Fibroblast of lung (primary cell): Measurements from ENCODE around the gene PRKCH. TPM values are rescaled to one million over a fixed set of nuclear protein-coding genes. Genes with fewer than 3 reads are reported as not detected.
"Not testable (repeated sequence)": the region's sequence is repeated elsewhere in the genome, so short reads cannot be mapped to it uniquely, and the experiment has no call there.

Source experiments
- DNase-seq, 2 donors: peaks; one replicate each; pipeline versions ENCODE4 v3.0.0 to v3.0.0-alpha.2; 2010; ENCODE audit warnings: low read depth in 2 of 2
- H2AFZ ChIP-seq: 2 replicates; pipeline ENCODE4 v1.5.1; 2012; ENCODE audit warnings: low read length, control low read depth, inconsistent platforms
- H3K27ac ChIP-seq: 2 replicates; pipeline ENCODE4 v1.5.1; 2011; ENCODE audit warnings: low read length, control low read depth; ENCODE audit not compliant: insufficient read depth
- H3K27me3 ChIP-seq: 2 replicates; pipeline ENCODE4 v1.5.1; 2011; ENCODE audit warnings: mild to moderate bottlenecking, low read length; ENCODE audit not compliant: control insufficient read depth, insufficient read depth
- H3K36me3 ChIP-seq: 2 replicates; pipeline ENCODE4 v1.5.1; 2011; ENCODE audit warnings: low read length; ENCODE audit not compliant: control insufficient read depth, insufficient read depth
- H3K4me1 ChIP-seq: 2 replicates; pipeline ENCODE4 v1.5.1; 2011; ENCODE audit warnings: low read length; ENCODE audit not compliant: control insufficient read depth, insufficient read depth; ENCODE audit errors: extremely low read depth
- H3K4me2 ChIP-seq: 2 replicates; pipeline ENCODE4 v1.5.1; 2011; ENCODE audit warnings: low read length, control low read depth; ENCODE audit not compliant: insufficient read depth; ENCODE audit errors: extremely low read depth
- H3K4me3 ChIP-seq, 4 experiments: fragments of 200-600 bp in 1 of 4; sonication (generic) in 1 of 4; replicated peaks in 1 of 4; 2 replicates each; pipeline ENCODE4 v1.5.1; 2011 to 2016; ENCODE audit warnings: low read length in 4 of 4, low read depth in 3 of 4, mild to moderate bottlenecking in 3 of 4, control low read depth in 2 of 4, inconsistent platforms in 1 of 4, mixed read lengths in 1 of 4; ENCODE audit not compliant: insufficient read depth in 1 of 4; ENCODE audit errors: control extremely low read depth in 1 of 4
- H3K79me2 ChIP-seq: 2 replicates; pipeline ENCODE4 v1.5.1; 2012; ENCODE audit warnings: mild to moderate bottlenecking, low read length, inconsistent platforms; ENCODE audit not compliant: control insufficient read depth, insufficient read depth
- H3K9ac ChIP-seq: 2 replicates; pipeline ENCODE4 v1.5.1; 2011; ENCODE audit warnings: mild to moderate bottlenecking, low read length, control low read depth; ENCODE audit not compliant: insufficient read depth
- H3K9me3 ChIP-seq: 2 replicates; pipeline ENCODE4 v1.5.1; 2012; ENCODE audit warnings: low read depth, low read length; ENCODE audit not compliant: control insufficient read depth, insufficient read depth
- H4K20me1 ChIP-seq: 2 replicates; pipeline ENCODE4 v1.5.1; 2011; ENCODE audit warnings: low read length; ENCODE audit not compliant: control insufficient read depth, insufficient read depth; ENCODE audit errors: extremely low read depth
- EZH2 ChIP-seq: IDR thresholded peaks from 2 replicates; pipeline ENCODE4 v1.5.1; 2012; ENCODE audit warnings: low read length, control low read depth, mild to moderate bottlenecking; ENCODE audit errors: missing control alignments
- polyA plus RNA-seq, 2 donors: library from polyadenylated mRNA; depleted of rRNA in 1 of 2; stranded (reverse) in 1 of 2; unstranded in 1 of 2; fragments of >200 nt; gene quantifications; 2 replicates each; pipeline ENCODE4 v1.2.1, GENCODE V29; 2011 to 2012; ENCODE audit warnings: missing spikeins in 1 of 2
- total RNA-seq: library from RNA; depleted of rRNA; stranded (reverse); fragments of >200 nt; gene quantifications from 2 replicates; pipeline ENCODE4 v1.2.1, GENCODE V29; 2014
- TF ChIP-seq, protein P1 (sequence below), 2 donors: IDR thresholded peaks in 1 of 2; conservative IDR thresholded peaks in 1 of 2; 1 replicate in 1 of 2; 2 replicates in 1 of 2; pipeline ENCODE4 v1.5.1; 2011 to 2012; ENCODE audit warnings: low read length in 2 of 2, control low read depth in 1 of 2, inconsistent platforms in 1 of 2, low read depth in 1 of 2, mild to moderate bottlenecking in 1 of 2

PRKCH gene
- total and polyA plus RNA-seq, 2 donors (not counting 1 experiment from before 2014, with no cell fraction given), result 2.9 to 5.4 TPM

DNA sequence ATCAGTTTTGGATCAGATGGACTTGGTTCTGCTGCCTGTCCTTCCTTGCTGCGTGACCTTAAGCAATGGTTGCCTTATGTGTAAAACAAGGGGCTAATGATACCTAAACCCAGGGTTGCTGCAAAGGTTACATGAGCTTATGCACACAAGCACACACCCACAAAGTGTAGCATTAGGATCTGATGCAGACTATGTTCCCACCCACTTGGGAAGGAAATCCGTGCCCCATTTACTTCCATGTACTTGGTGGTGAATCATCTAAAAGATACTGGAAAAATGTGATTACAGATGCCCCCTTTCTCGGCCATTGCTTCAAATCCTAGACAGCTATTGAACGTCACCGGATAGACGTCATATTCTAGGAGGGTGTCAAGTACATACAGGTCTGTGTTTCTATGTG is 87.1 kb downstream of the PRKCH start:
- Histone ChIP-seq H3K4me1 (no peaks in the 10 kb centered on the region), H3K4me3 (no peak overlapping the region), H3K9me3 (no peaks in the 10 kb centered on the region), H3K79me2 (no peaks in the 10 kb centered on the region), H3K36me3 (no peaks in the 10 kb centered on the region), H3K9ac (no peak overlapping the region), H3K27ac (no peak overlapping the region), H4K20me1 (no peaks in the 10 kb centered on the region), H3K4me2 (no peak overlapping the region), H2AFZ (no peak overlapping the region), H3K27me3 (peaks cover 12% of the 10 kb centered on the region)
- DNase-seq, result no peak
- TF ChIP-seq, protein P1, sequence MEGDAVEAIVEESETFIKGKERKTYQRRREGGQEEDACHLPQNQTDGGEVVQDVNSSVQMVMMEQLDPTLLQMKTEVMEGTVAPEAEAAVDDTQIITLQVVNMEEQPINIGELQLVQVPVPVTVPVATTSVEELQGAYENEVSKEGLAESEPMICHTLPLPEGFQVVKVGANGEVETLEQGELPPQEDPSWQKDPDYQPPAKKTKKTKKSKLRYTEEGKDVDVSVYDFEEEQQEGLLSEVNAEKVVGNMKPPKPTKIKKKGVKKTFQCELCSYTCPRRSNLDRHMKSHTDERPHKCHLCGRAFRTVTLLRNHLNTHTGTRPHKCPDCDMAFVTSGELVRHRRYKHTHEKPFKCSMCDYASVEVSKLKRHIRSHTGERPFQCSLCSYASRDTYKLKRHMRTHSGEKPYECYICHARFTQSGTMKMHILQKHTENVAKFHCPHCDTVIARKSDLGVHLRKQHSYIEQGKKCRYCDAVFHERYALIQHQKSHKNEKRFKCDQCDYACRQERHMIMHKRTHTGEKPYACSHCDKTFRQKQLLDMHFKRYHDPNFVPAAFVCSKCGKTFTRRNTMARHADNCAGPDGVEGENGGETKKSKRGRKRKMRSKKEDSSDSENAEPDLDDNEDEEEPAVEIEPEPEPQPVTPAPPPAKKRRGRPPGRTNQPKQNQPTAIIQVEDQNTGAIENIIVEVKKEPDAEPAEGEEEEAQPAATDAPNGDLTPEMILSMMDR (conservative IDR thresholded peaks at IDR 0.05 in 1 of 2, IDR thresholded peaks at IDR 0.05 in 1 of 2; ENCODE audit: low read depth in 1 of 2, low read length in 2 of 2), result no peak
- TF ChIP-seq EZH2, result no peak

DNA sequence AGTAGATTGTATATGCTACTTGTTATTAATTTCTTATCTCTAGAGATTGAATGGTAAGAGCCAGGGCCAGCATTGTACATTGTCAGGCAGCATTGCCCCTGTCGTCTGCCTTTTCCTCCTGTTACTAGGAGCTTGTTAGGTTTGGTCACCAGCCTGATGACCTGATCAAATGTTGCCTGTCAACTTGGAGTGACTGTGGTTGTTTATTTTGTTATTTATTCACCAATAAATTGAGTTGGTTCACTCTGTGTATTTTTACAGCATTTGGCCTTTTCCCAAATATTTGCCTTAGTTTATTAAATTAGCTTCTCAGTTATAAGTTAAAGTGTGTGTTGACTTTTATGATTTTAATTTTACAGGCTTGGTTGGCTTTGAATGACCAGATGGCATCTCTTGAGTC is 88.4 kb downstream of the PRKCH start:
- Histone ChIP-seq H3K27me3 (peaks cover 12% of the 10 kb centered on the region), H3K79me2 (no peaks in the 10 kb centered on the region), H4K20me1 (no peaks in the 10 kb centered on the region), H3K4me3 (no peak overlapping the region), H2AFZ (no peak overlapping the region), H3K9ac (no peak overlapping the region), H3K27ac (no peak overlapping the region), H3K4me2 (no peak overlapping the region), H3K4me1 (no peaks in the 10 kb centered on the region), H3K36me3 (no peaks in the 10 kb centered on the region), H3K9me3 (no peaks in the 10 kb centered on the region)
- DNase-seq, result no peak
- TF ChIP-seq, protein P1 (conservative IDR thresholded peaks at IDR 0.05 in 1 of 2, IDR thresholded peaks at IDR 0.05 in 1 of 2; ENCODE audit: low read depth in 1 of 2, low read length in 2 of 2), result no peak
- TF ChIP-seq EZH2, result no peak

DNA sequence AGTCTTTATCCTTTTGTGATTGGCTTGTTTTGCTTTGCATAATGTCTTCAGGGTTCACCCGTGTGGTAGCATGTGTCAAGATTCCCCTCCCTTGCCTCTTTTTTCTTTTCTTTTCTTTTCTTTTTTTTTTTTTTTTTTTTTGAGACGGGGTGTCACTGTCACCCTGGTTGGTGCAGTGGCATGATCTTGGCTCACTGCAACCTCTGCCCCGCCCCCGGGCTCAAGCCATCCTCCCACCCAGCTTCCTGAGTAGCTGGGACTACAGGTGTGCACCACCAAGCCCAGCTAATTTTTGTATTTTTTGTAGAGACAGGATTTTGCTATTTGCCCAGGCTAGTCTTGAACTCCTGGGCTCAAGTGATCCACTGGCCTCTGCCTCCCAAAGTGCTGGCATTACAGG is 94.6 kb downstream of the PRKCH start:
- not testable (repeated sequence) for H3K27me3 ChIP-seq, H3K27ac ChIP-seq, H2AFZ ChIP-seq, H3K4me1 ChIP-seq, H4K20me1 ChIP-seq, H3K9me3 ChIP-seq, DNase-seq, H3K4me2 ChIP-seq, H3K36me3 ChIP-seq, H3K9ac ChIP-seq, H3K79me2 ChIP-seq, H3K4me3 ChIP-seq
